Stimulated activated CD8-positive, alpha-beta memory T cell treated with anti-CD3 and anti-CD28 coated beads, Interleukin-4, amount 100 ng/mL, for 4 hours (primary cell): ENCODE results near the gene NCKAP5.

Experiments used
- DNase-seq, 2 donors: peaks; one replicate each; pipeline ENCODE4 v3.0.0-alpha.2; 2020; ENCODE audit warnings: low read depth in 2 of 2, low spot score in 1 of 2

NCKAP5 gene

GRCh38 chr2:133462811-133463210 lies 105.5 kb downstream of the NCKAP5 start:
- no peak for DNase-seq

- DNase-seq: no peak
Measured at GRCh38 chr2:133461484-133461883, 106.8 kb downstream of the NCKAP5 start.

GRCh38 chr2:133459590-133459989 lies 108.7 kb downstream of the NCKAP5 start:
- no peak for DNase-seq

GRCh38 chr2:133458280-133458679 lies 110.0 kb downstream of the NCKAP5 start:
- no peak for DNase-seq

- no peak for DNase-seq
Measured at GRCh38 chr2:133457861-133458260, 110.4 kb downstream of the NCKAP5 start.

- no peak for DNase-seq
Measured at GRCh38 chr2:133456971-133457370, 111.3 kb downstream of the NCKAP5 start.

- no peak for DNase-seq
Measured at GRCh38 chr2:133456156-133456555, 112.1 kb downstream of the NCKAP5 start.

- no peak for DNase-seq
Measured at GRCh38 chr2:133453032-133453431, 115.2 kb downstream of the NCKAP5 start.

GRCh38 chr2:133452583-133452982 lies 115.7 kb downstream of the NCKAP5 start:
- DNase-seq: no peak

- no peak for DNase-seq
Measured at GRCh38 chr2:133452146-133452545, 116.1 kb downstream of the NCKAP5 start.

- no peak for DNase-seq
Measured at GRCh38 chr2:133448195-133448594, 120.1 kb downstream of the NCKAP5 start.

GRCh38 chr2:133447303-133447702 lies 121.0 kb downstream of the NCKAP5 start:
- no peak for DNase-seq

GRCh38 chr2:133444465-133444864 lies 123.8 kb downstream of the NCKAP5 start:
- no peak for DNase-seq

GRCh38 chr2:133442393-133442792 lies 125.9 kb downstream of the NCKAP5 start:
- no peak for DNase-seq

- DNase-seq: no peak
Measured at GRCh38 chr2:133439565-133439920, 128.7 kb downstream of the NCKAP5 start.

- no peak for DNase-seq
Measured at GRCh38 chr2:133438848-133439564, 129.3 kb downstream of the NCKAP5 start.

- DNase-seq: no peak
Measured at GRCh38 chr2:133438026-133438425, 130.2 kb downstream of the NCKAP5 start.

- DNase-seq: no peak
Measured at GRCh38 chr2:133437492-133437891, 130.8 kb downstream of the NCKAP5 start.

GRCh38 chr2:133434959-133435668 lies 133.1 kb downstream of the NCKAP5 start:
- DNase-seq: no peak

- DNase-seq: no peak
Measured at GRCh38 chr2:133433455-133434451, 134.5 kb downstream of the NCKAP5 start.

GRCh38 chr2:133432778-133433177 lies 135.5 kb downstream of the NCKAP5 start:
- no peak for DNase-seq

- DNase-seq: no peak
Measured at GRCh38 chr2:133431289-133431688, 137.0 kb downstream of the NCKAP5 start.
